WTC11 (cell line): ENCODE results near the gene NELL1.

Experiments used
- CTCF ChIP-seq: fragments of 200-600 bp; IDR thresholded peaks from 2 replicates; pipeline ENCODE4 v1.8.0; 2022; ENCODE audit warnings: antibody characterized with exemption
- PREB ChIP-seq: sonication (generic); formaldehyde crosslinking; IDR thresholded peaks from 2 replicates; pipeline ENCODE4 v1.8.1; 2022; ENCODE audit warnings: mild to moderate bottlenecking, missing genetic modification reagents, moderate library complexity, borderline replicate concordance

DNA sequence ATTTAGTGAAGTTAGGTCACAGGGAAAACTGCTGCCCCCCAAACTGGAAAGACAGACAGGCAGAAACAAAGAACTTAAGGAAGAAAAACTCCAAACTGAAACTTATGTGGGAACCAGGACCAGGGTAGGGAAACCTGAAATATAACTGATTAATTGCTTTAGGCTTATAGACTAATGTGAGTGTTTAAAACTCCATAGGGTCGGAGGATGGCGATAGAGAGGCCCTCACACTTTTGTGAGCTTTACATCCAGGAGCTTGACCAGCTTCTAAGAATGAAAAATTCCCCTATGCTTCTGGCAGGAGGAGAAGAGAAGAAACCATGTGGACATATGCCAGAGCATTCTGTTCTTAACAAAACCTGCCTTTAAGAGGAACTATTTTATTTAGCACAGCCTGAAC lies 598.6 kb downstream of the NELL1 start:
- TF ChIP-seq PREB (CRISPR knock-in tag) = no peak
- TF ChIP-seq CTCF = no peak
